ENCODE results near the gene FBXO31. TPM values are rescaled to one million over a fixed set of nuclear protein-coding genes. Genes with fewer than 3 reads are reported as not detected.

FBXO31 gene
- polyA plus RNA-seq, 3 donors from 2014 or later, result 13.0 to 24.8 (median 14.9) TPM

DNA sequence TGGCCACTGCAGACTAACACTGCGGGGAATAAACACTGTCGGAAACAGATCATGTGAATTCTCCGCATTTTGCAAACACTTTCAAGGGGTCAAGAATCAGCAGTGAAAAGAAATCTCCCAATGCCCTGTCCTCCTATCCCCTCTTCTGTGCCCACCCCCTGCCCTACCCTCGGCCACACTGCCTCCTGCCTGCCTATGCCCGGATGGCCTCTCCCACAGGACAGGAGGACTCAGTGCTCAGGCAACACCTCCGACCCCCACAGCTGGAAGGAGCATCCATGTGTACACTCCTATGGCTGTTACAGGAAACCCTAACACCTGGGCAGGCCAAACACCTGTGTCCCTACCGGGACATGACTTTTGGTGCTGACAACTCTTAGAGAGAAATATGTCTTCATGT lies 24.5 kb downstream of the FBXO31 start:
- Mint-ChIP-seq H3K27me3 (ENCODE audit: low read depth in 3 of 3) (peaks cover 0 to 6% (median 0%) of the 10 kb centered on the region in 3 donors), H3K4me1 (peaks cover 3 to 10% of the 10 kb centered on the region in 2 donors), H3K9me3 (no peaks in the 10 kb centered on the region), H3K4me3 (no peak overlapping the region), H3K27ac (no peak overlapping the region), H3K36me3 (peaks cover 8 to 16% (median 8%) of the 10 kb centered on the region in 3 donors)
- no peak for DNase-seq

DNA sequence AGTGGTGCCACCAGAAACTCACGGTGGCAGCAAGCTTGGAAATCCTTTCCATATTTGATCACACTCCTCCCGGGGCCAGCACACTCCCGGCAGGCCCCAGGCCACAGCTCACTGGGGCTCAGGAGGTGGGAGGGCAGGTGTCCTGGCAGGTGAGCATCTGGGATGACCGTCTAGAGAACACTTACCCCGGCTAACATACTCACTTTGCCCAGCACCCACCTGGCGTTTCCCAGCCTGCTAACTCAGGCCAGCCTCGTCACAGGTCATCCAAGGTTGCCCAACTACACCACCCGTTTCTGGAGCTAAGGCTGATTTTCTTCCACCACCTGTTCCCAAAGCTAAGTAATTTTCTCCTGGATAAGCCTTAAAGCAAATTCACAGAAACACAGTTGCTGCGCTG lies 24.9 kb downstream of the FBXO31 start:
- DNase-seq, result no peak
- no peaks in the 10 kb centered on the region for H3K9me3 Mint-ChIP-seq
- H3K4me3 Mint-ChIP-seq, result no peak overlapping the region
- H3K27ac Mint-ChIP-seq, result no peak overlapping the region
- peaks cover 0 to 6% (median 0%) of the 10 kb centered on the region in 3 donors for H3K27me3 Mint-ChIP-seq (ENCODE audit: low read depth in 3 of 3)
- H3K4me1 Mint-ChIP-seq, result peaks cover 3 to 5% of the 10 kb centered on the region in 2 donors
- peaks cover 8 to 16% (median 8%) of the 10 kb centered on the region in 3 donors for H3K36me3 Mint-ChIP-seq

DNA sequence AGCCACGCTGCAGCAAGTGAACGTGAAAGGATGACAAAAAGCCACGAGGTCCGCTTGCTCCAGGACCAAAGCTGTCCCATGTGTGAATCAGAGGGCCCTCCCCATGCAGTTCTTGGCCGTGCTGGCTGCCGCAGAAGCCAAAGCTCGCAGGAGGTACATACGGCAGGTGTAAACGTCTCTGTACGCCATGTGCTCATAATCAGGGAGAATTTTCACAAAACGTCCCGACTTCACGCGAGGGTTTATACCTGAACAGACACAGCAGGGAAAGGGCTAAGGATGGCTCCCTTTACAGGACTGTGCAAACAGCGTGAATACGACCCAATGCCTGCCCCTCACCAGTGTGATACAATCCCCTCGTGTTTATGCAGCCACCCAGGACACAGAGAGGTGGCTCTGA lies 25.3 kb downstream of the FBXO31 start:
- H3K27ac Mint-ChIP-seq, result peak overlapping the region in 1 of 6 donors; percentile 48

DNA sequence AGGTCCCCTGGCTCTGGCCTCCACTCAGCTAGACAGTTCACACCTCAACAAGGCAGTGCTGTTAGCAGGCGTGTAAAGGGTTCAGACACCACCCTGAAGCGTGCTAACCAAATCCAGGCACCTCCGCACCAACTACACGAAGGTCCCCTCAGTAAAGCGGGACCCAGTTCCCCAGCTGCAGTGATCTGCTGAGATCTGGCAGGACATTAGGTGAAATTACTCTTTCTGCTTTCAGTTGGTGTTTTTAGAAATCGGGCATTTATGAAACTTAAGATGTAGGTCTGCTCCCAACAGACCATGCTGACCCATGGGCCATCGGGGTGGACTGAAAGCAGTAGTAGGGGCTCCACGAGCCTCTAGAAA lies 27.1 kb downstream of the FBXO31 start:
- Mint-ChIP-seq H3K27me3 (ENCODE audit: low read depth in 3 of 3) (peaks cover 0 to 6% (median 0%) of the 10 kb centered on the region in 3 donors), H3K9me3 (no peaks in the 10 kb centered on the region), H3K36me3 (peaks cover 4 to 16% (median 8%) of the 10 kb centered on the region in 3 donors), H3K4me1 (peaks cover 0 to 1% of the 10 kb centered on the region in 2 donors), H3K27ac (no peak overlapping the region), H3K4me3 (no peak overlapping the region)
- DNase-seq, result no peak

More for the DNA sequence above, 25.3 kb downstream of the FBXO31 start:
- peaks cover 0 to 6% (median 0%) of the 10 kb centered on the region in 3 donors for H3K27me3 Mint-ChIP-seq (ENCODE audit: low read depth in 3 of 3)
- H3K36me3 Mint-ChIP-seq, result peaks cover 4 to 16% (median 8%) of the 10 kb centered on the region in 3 donors
- no peak overlapping the region for H3K4me3 Mint-ChIP-seq
- H3K9me3 Mint-ChIP-seq, result no peaks in the 10 kb centered on the region
- H3K4me1 Mint-ChIP-seq, result peaks cover under 1 to 3% of the 10 kb centered on the region in 2 donors
- no peak for DNase-seq

DNA sequence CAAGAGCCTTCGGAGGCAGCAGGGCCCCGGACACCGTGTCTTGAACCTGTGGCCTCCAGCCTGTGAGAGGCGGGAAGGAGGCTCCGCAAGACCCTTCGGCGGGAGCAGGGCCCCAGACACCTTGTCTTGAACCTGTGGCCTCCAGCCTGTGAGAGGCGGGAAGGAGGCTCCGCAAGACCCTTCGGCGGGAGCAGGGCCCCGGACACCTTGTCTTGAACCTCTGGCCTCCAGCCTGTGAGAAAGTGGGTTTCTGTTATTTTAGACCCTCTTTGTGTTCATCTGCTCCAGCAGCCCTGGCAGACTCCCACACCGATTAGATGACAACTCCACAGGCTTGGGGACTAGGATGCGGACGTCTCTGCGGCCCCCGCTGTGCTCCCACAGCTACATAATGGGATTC lies 30.0 kb downstream of the FBXO31 start:
- H3K4me1 Mint-ChIP-seq, result peaks cover 0 to 1% of the 10 kb centered on the region in 2 donors
- DNase-seq, result no peak
- H3K9me3 Mint-ChIP-seq, result no peaks in the 10 kb centered on the region
- H3K4me3 Mint-ChIP-seq, result no peak overlapping the region
- no peak overlapping the region for H3K27ac Mint-ChIP-seq
- peaks cover 0 to 9% (median 4%) of the 10 kb centered on the region in 3 donors for H3K36me3 Mint-ChIP-seq
- H3K27me3 Mint-ChIP-seq (ENCODE audit: low read depth in 3 of 3), result peaks cover 0 to 2% (median 1%) of the 10 kb centered on the region in 3 donors

DNA sequence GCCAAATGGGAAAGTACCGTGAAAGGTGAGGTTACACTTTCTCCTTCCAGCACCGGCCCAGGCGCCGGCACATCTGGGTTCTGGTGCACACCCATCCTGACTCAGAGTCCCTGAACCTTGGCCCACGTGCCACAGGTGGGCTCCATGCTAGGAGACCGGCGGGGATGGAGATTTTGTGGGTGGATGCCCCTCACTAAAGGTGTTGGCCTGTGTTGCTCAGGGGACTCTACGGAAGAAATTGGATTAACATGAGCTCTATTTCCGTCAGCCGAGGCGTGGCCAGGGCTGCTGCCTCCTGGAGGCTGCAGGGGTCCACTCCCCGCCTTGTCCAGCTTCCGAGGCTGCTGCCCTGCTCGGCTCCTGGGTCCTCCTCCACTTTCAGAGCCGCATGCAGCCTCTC lies 30.8 kb downstream of the FBXO31 start:
- Mint-ChIP-seq H3K4me3 (no peak overlapping the region), H3K27me3 (ENCODE audit: low read depth in 3 of 3) (peaks cover 0 to 2% (median 1%) of the 10 kb centered on the region in 3 donors), H3K36me3 (peaks cover 0 to 4% (median 0%) of the 10 kb centered on the region in 3 donors), H3K9me3 (no peaks in the 10 kb centered on the region), H3K27ac (no peak overlapping the region), H3K4me1 (peaks cover 0 to 1% of the 10 kb centered on the region in 2 donors)
- no peak for DNase-seq

DNA sequence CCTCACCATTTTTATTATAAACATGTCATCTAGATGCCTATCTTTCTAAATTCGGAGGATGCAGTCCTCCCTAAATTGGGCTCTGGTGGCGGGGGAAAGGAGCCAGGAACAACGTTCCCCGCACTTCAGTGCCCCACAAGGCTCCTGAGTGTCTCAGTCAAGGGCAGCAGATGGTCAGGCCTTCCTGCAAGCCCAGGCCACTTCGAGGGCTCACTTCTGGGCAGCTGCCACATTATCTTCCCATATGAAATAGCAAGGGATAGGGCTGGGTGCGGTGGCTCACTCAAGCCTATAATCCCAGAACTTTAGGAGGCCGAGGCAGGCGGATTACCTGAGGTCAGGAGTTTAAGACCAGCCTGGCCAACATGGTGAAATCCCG lies 32.3 kb downstream of the FBXO31 start:
- Mint-ChIP-seq H3K4me3 (no peak overlapping the region), H3K27ac (peak overlapping the region in 1 of 6 donors; percentile 17)

DNA sequence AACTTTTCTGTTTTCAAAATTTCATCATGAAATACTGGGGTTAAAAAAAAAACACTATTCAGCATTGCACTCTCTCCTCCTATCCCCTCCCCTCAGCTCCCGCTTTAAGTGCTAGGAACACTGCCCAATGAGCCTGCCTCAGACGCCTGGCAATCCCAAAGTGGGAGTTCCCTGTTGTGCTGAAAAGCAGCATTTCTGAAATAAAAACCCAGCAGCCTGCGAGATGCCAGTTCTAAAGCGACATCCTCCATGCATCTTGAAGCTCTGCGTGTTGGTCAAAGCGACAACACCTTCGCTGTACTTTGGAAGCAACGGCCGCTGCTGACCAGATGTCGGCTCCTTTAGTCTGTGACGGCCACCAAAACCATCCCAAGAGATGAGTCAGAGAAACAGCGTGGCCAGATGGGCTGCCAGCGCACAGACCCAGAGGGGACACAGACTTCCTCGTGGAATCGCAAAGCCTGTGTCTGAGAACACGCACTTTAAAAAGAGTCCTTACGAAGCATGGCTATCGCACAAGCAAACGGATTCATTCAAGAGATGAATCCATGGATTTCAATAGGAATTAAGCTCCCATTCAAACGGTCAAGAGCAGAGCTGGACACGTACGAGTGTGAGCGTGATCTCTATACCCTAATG lies 32.8 kb downstream of the FBXO31 start:
- peaks cover 1 to 2% of the 10 kb centered on the region in 2 donors for H3K4me1 Mint-ChIP-seq
- H3K27me3 Mint-ChIP-seq (ENCODE audit: low read depth in 3 of 3), result peaks cover 0 to 2% (median 0%) of the 10 kb centered on the region in 3 donors
- no peak overlapping the region for H3K27ac Mint-ChIP-seq
- H3K9me3 Mint-ChIP-seq, result no peaks in the 10 kb centered on the region
- no peak overlapping the region for H3K4me3 Mint-ChIP-seq
- H3K36me3 Mint-ChIP-seq, result peaks cover 0 to under 1% (median 0%) of the 10 kb centered on the region in 3 donors
- no peak for DNase-seq

More for the DNA sequence above, 32.3 kb downstream of the FBXO31 start:
- peaks cover 0 to 1% of the 10 kb centered on the region in 2 donors for H3K4me1 Mint-ChIP-seq
- H3K36me3 Mint-ChIP-seq, result peaks cover 0 to 1% (median 0%) of the 10 kb centered on the region in 3 donors
- no peaks in the 10 kb centered on the region for H3K9me3 Mint-ChIP-seq
- DNase-seq, result no peak
- H3K27me3 Mint-ChIP-seq (ENCODE audit: low read depth in 3 of 3), result peaks cover 0 to 2% (median 0%) of the 10 kb centered on the region in 3 donors

DNA sequence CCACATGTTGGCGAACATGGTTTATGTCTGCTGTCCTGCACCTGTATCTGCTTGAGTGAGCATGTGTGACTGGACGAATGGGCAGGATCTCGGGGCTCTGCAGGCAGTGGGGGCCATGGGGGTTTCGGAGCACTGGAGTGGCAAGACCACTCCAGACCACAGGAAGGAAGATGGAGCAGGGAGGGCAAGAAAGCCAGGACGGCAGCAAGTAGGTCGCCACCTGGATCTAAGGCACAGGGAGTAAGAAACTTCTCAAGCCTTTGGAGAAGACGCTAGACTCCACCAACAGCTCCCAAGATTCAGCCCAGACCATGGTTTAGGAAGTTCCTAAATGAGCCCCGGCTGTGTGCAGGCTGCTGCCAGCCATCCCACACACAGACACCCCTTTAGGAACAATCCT lies 33.5 kb downstream of the FBXO31 start:
- peaks cover 5 to 9% of the 10 kb centered on the region in 2 donors for H3K4me1 Mint-ChIP-seq
- DNase-seq, result no peak
- H3K4me3 Mint-ChIP-seq, result no peak overlapping the region
- no peaks in the 10 kb centered on the region for H3K9me3 Mint-ChIP-seq
- H3K36me3 Mint-ChIP-seq, result peaks cover 0 to 6% (median 5%) of the 10 kb centered on the region in 3 donors
- H3K27ac Mint-ChIP-seq, result peak overlapping the region in 1 of 6 donors; percentile 58
- peaks cover 0 to 2% (median 2%) of the 10 kb centered on the region in 3 donors for H3K27me3 Mint-ChIP-seq (ENCODE audit: low read depth in 3 of 3)

DNA sequence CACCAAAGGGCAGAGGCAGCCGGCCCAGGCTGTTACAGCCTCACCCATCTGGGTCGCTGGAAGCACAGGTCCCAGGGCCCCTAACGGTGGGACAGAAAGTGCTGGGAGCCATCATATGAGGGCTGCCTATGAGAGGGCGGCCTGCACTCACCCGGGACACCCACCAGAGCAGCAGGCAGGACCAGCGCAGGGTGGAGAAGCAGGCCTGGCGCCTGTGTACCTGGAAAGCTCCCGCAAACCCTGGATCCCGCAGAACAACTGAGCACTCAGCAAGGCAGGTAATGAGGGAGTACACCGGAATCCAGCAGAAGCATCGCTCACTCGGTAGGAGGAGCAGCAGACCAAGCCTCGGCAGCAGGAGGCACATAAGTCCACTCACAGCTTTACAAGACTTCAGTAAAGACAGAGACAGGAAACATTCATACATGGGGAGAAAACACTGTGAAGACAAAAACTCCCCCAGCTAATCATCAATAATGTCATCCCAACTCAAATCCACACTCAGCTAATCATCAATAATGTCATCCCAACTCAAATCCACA lies 34.9 kb downstream of the FBXO31 start:
- Mint-ChIP-seq H3K9me3 (no peaks in the 10 kb centered on the region), H3K4me3 (no peak overlapping the region), H3K4me1 (peaks cover 7 to 10% of the 10 kb centered on the region in 2 donors), H3K36me3 (peaks cover 0 to 10% (median 5%) of the 10 kb centered on the region in 3 donors), H3K27ac (no peak overlapping the region), H3K27me3 (ENCODE audit: low read depth in 3 of 3) (peaks cover 0 to 2% (median 2%) of the 10 kb centered on the region in 3 donors)
- no peak for DNase-seq

DNA sequence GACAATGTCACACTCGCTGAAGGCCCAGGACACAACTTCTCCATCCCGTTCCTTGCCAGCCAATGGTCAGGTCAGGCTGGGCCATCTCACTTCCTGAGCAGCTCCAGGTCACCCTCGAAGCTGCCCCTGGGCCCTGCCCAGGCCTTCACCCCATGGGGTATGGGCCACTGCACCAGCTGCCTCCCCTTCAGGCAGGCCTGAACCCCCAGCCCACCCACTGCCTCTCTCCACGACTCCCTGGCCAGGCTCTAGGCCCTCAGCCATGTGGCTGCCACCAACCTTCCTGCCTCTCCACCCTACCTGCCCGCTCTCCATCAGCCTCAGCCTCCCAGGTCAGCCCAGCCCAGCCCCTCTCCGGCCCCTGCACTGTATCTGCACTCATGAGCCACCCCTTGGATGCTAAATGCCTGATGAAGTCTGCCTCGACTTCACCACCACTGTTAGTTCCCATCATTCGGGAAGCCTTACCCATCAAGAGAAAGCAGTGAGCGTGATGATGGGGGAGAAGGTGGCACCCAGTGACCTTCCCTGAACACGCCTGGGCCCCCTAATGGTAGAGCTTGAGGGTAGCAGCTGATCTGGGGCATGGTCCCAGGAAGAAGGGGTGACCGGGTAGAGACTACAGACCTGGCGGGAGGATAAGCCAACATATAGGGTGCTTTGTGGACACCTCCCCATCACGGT lies 35.5 kb downstream of the FBXO31 start:
- DNase-seq, result no peak
- no peak overlapping the region for H3K27ac Mint-ChIP-seq
- peaks cover 0 to 10% (median 5%) of the 10 kb centered on the region in 3 donors for H3K36me3 Mint-ChIP-seq
- H3K27me3 Mint-ChIP-seq (ENCODE audit: low read depth in 3 of 3), result peaks cover 0 to 2% (median 2%) of the 10 kb centered on the region in 3 donors
- H3K9me3 Mint-ChIP-seq, result no peaks in the 10 kb centered on the region
- no peak overlapping the region for H3K4me3 Mint-ChIP-seq
- H3K4me1 Mint-ChIP-seq, result peaks cover 6 to 10% of the 10 kb centered on the region in 2 donors

DNA sequence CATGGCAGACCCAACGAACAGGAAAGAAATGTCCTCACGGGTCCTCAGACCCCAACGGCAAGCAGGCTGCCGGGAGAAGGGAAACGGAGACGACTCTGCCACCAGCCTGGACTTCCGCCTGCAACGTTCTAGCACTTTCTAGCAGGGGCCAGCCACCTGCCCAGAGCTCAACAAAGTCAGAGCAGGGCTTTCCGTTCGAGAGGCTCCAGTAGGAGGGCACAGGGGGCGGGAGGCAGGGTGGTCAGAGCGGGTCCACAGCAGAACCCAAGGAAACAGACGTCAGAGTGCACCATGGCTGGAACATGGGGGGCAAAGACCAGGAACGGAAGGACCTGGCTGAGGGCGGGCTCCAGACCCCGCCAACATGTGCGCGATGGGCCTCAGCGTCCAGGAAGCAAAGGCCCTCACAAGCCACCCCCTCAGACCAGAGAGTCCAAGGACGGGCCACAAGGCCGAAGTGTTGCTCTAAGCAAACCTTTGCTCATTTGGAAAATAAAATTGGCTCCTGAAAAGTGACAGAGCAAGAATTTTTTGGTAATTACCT lies 37.0 kb downstream of the FBXO31 start:
- no peak for DNase-seq
- no peaks in the 10 kb centered on the region for H3K9me3 Mint-ChIP-seq
- H3K27me3 Mint-ChIP-seq (ENCODE audit: low read depth in 3 of 3), result peaks cover 0 to 2% (median 2%) of the 10 kb centered on the region in 3 donors
- H3K27ac Mint-ChIP-seq, result peak overlapping the region in 1 of 6 donors; percentile 5
- H3K36me3 Mint-ChIP-seq, result peaks cover 0 to 13% (median 5%) of the 10 kb centered on the region in 3 donors
- no peak overlapping the region for H3K4me3 Mint-ChIP-seq
- peaks cover 6 to 10% of the 10 kb centered on the region in 2 donors for H3K4me1 Mint-ChIP-seq

DNA sequence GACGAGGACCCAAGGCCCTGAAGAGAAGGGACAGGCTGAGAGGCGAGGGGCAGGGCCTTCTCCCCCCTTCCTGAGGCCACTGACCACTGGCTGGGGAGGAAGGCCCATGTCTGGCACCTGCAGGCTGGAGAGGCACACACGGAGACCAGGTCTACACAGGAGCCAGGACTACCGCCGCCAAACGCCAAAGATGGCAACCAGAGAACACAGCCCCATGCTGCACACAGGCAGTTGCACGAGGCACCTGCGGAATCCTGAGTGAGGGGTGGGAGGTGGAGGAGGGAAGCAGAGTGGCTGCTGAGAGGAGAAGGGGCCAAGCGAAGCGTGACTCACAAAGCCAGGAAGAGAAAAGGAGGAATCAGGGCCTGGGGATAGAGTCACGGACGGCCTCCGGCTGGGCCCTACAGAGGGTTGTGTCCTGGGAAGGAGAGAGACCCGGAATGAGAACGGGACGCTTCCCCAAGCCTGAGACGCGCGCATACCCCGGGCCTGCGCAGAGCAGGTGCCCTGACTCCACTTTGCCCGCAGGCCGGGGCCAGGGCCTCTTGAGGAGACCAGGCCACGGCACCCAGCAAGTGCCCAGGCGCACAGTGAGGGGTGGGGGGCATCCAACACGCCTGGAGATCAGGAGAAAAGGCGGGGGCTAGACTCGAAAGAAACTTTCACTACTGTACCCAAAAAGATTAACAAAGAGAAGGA lies 37.7 kb downstream of the FBXO31 start:
- Mint-ChIP-seq H3K36me3 (peaks cover 0 to 13% (median 8%) of the 10 kb centered on the region in 3 donors), H3K27ac (peak overlapping the region; percentile 44 to 96 (median 90)), H3K4me3 (peak overlapping the region in 3 of 5 donors; percentile 65 to 82 (median 72)), H3K27me3 (ENCODE audit: low read depth in 3 of 3) (peaks cover 0 to 2% (median 2%) of the 10 kb centered on the region in 3 donors), H3K4me1 (peaks cover 6 to 10% of the 10 kb centered on the region in 2 donors), H3K9me3 (no peaks in the 10 kb centered on the region)
- no peak for DNase-seq
